Astrocyte (in vitro differentiated cells and primary cell): ENCODE data around the gene MAP3K4. TPM values are rescaled to one million over a fixed set of nuclear protein-coding genes. Genes with fewer than 3 reads are reported as not detected.

Source experiments
- DNase-seq: peaks from one replicate; pipeline ENCODE4 v3.0.0-alpha.2; 2010; ENCODE audit warnings: low read depth
- FAIRE-seq: peaks from 2 replicates; lab custom pipeline; 2011; peaks lifted over from hg19 to GRCh38; lab: Jason Lieb, UNC
- H2AFZ ChIP-seq: 2 replicates; pipeline ENCODE4 v1.6.0; 2012; ENCODE audit warnings: low read depth, low read length, inconsistent platforms
- H3K27ac ChIP-seq: 2 replicates; pipeline ENCODE4 v1.5.1; 2011; ENCODE audit warnings: low read depth, low read length, inconsistent platforms
- H3K27me3 ChIP-seq: 2 replicates; pipeline ENCODE4 v1.6.0; 2011; ENCODE audit warnings: low read length, inconsistent platforms; ENCODE audit not compliant: insufficient read depth
- H3K36me3 ChIP-seq: 2 replicates; pipeline ENCODE4 v1.5.1; 2011; ENCODE audit warnings: low read length, inconsistent platforms; ENCODE audit not compliant: insufficient read depth
- H3K4me1 ChIP-seq: 2 replicates; pipeline ENCODE4 v1.5.1; 2011; ENCODE audit warnings: low read length, inconsistent platforms; ENCODE audit not compliant: insufficient read depth
- H3K4me2 ChIP-seq: 2 replicates; pipeline ENCODE4 v1.6.0; 2012; ENCODE audit warnings: low read length, inconsistent platforms
- H3K4me3 ChIP-seq: 2 replicates; pipeline ENCODE4 v1.5.1; 2011; ENCODE audit warnings: low read depth, mild to moderate bottlenecking, low read length, inconsistent platforms; ENCODE audit not compliant: insufficient read depth
- H3K79me2 ChIP-seq: 2 replicates; pipeline ENCODE4 v1.6.0; 2012; ENCODE audit warnings: mild to moderate bottlenecking, low read length, inconsistent platforms; ENCODE audit not compliant: insufficient read depth
- H3K9ac ChIP-seq: 2 replicates; pipeline ENCODE4 v1.6.0; 2012; ENCODE audit warnings: mild to moderate bottlenecking, low read length, inconsistent platforms
- H3K9me3 ChIP-seq: 2 replicates; pipeline ENCODE4 v1.5.1; 2012; ENCODE audit warnings: low read depth, mild to moderate bottlenecking, low read length, inconsistent platforms; ENCODE audit not compliant: insufficient read depth
- H4K20me1 ChIP-seq: 2 replicates; pipeline ENCODE4 v1.6.0; 2012; ENCODE audit warnings: low read length, inconsistent platforms; ENCODE audit not compliant: insufficient read depth
- H3K27ac Mint-ChIP-seq: one replicate; pipeline ENCODE4 v1.8.0; 2021; ENCODE audit warnings: mild to moderate bottlenecking, mixed read lengths; ENCODE audit not compliant: unreplicated experiment
- H3K27me3 Mint-ChIP-seq: one replicate; pipeline ENCODE4 v1.8.0; 2021; ENCODE audit warnings: low read depth, mixed read lengths; ENCODE audit not compliant: unreplicated experiment
- H3K36me3 Mint-ChIP-seq: one replicate; pipeline ENCODE4 v1.8.0; 2021; ENCODE audit warnings: low read depth, mixed read lengths; ENCODE audit not compliant: unreplicated experiment
- H3K4me1 Mint-ChIP-seq: one replicate; pipeline ENCODE4 v1.8.0; 2021; ENCODE audit warnings: low read depth, mixed read lengths; ENCODE audit not compliant: unreplicated experiment
- H3K4me3 Mint-ChIP-seq: one replicate; pipeline ENCODE4 v1.8.0; 2021; ENCODE audit warnings: mild to moderate bottlenecking, moderate library complexity, mixed read lengths; ENCODE audit not compliant: unreplicated experiment
- H3K9me3 Mint-ChIP-seq: one replicate; pipeline ENCODE4 v1.8.0; 2021; ENCODE audit warnings: mild to moderate bottlenecking, mixed read lengths; ENCODE audit not compliant: unreplicated experiment
- CTCF ChIP-seq: IDR thresholded peaks from 2 replicates; pipeline ENCODE4 v1.5.1; 2011; ENCODE audit warnings: low read depth, mild to moderate bottlenecking, inconsistent platforms, low read length, moderate library complexity; ENCODE audit not compliant: insufficient read depth
- EZH2 ChIP-seq: IDR thresholded peaks from 2 replicates; pipeline ENCODE4 v1.6.1; 2012; ENCODE audit warnings: mild to moderate bottlenecking, low read length, inconsistent platforms; ENCODE audit not compliant: insufficient read depth
- total RNA-seq: library from RNA; stranded (reverse); gene quantifications from 2 replicates; pipeline ENCODE4 v1.2.1, GENCODE V29; 2021

Gene MAP3K4
- total RNA-seq, 1 donor from 2014 or later: 22.1 TPM

DNA sequence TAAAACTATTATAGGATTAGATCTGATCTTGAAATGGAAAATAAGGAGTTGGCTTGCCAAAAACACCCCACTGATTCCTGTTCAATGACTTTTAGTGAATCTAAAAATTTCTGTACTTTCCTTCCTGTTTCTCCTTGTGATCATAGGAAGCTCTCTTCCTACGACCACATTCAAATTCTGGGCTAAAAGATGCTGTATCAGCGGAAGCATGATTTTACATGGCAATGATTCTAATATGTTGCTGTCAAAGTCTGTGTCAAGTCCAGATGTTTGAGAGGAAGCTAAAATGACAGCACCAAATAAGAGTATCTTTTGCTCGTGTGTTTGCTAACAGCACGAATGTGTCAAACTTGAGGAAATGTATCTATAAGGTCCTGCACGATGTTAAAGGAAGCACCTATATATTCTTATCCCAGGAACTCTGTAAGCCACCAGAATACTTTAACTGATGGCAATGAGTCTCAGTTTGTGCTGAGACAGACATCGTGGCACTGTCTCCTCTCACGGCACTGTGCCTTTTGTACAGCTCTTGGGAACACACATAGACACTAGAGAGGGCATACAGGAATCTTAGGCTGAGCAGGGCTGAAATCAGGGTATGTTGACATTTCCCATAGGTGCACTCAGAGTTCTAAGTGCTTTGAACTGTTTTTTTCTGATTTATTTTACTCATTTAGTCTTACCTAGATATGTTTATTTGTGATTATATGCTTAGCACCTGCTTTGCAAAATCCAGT is 24.9 kb upstream of the MAP3K4 start:
- no peak overlapping the region for H3K4me2 ChIP-seq
- FAIRE-seq: no peak
- no peaks in the 10 kb centered on the region for H3K9me3 ChIP-seq
- H3K4me1 ChIP-seq: peaks cover 1% of the 10 kb centered on the region
- H3K27ac ChIP-seq: no peak overlapping the region
- no peak overlapping the region for H3K9ac ChIP-seq
- no peaks in the 10 kb centered on the region for H3K79me2 ChIP-seq
- DNase-seq: no peak
- Mint-ChIP-seq H3K4me1 (peaks cover 7% of the 10 kb centered on the region), H3K4me3 (no peak overlapping the region), H3K27ac (no peak overlapping the region), H3K9me3 (peaks cover 3% of the 10 kb centered on the region), H3K27me3 (no peaks in the 10 kb centered on the region), H3K36me3 (no peaks in the 10 kb centered on the region)
- no peaks in the 10 kb centered on the region for H3K36me3 ChIP-seq
- no peak for TF ChIP-seq EZH2
- no peak for TF ChIP-seq CTCF
- no peaks in the 10 kb centered on the region for H3K27me3 ChIP-seq
- H3K4me3 ChIP-seq: no peak overlapping the region
- H2AFZ ChIP-seq: no peak overlapping the region
- no peaks in the 10 kb centered on the region for H4K20me1 ChIP-seq

DNA sequence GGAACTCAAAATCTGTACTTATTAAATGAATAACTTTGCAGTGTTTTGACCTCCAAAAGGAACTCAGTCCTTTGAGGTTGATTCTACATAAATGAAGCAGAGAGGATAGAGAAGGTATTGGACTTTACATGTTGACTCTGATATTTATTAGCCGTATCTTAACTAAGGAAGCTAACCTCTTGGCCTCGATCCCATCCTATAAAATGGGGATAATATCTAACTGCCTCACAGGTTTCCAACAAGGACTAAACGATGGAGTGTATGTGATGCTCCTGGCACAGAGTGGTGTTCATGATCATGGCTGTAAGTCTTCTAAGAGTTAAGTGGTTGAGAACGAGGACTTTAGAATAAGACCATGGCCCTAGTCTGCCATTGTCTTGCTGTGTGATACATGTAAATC is 24.2 kb upstream of the MAP3K4 start:
- Histone ChIP-seq H3K9me3 (no peaks in the 10 kb centered on the region), H3K36me3 (no peaks in the 10 kb centered on the region), H3K27ac (no peak overlapping the region), H4K20me1 (no peaks in the 10 kb centered on the region), H3K9ac (no peak overlapping the region), H3K4me3 (no peak overlapping the region), H3K4me2 (no peak overlapping the region), H2AFZ (no peak overlapping the region), H3K27me3 (no peaks in the 10 kb centered on the region), H3K79me2 (no peaks in the 10 kb centered on the region), H3K4me1 (peaks cover 4% of the 10 kb centered on the region)
- H3K4me1 Mint-ChIP-seq: peaks cover 10% of the 10 kb centered on the region
- H3K4me3 Mint-ChIP-seq: no peak overlapping the region
- H3K27me3 Mint-ChIP-seq: no peaks in the 10 kb centered on the region
- no peak for FAIRE-seq
- no peak overlapping the region for H3K27ac Mint-ChIP-seq
- TF ChIP-seq CTCF (no peak), EZH2 (no peak)
- H3K36me3 Mint-ChIP-seq: no peaks in the 10 kb centered on the region
- no peak for DNase-seq
- peaks cover 3% of the 10 kb centered on the region for H3K9me3 Mint-ChIP-seq

DNA sequence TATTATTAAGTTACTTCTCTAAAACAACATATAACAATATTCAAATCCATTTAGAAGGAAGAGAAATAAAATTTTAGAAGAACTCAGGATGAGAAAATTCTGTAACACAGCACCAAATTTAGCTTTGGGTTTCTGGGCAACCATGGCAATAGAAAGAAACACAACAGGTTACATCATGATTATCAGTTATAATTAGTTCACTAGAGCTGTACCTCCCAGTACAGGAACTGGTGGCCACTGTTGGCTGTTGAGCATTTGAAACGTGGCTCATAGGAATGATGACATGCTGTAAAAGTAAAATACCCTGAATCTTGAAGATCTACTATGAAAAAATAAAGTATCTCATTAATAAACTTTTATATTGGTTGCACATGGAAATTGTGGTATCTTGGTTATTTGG is 23.7 kb upstream of the MAP3K4 start:
- H2AFZ ChIP-seq: no peak overlapping the region
- H3K27ac ChIP-seq: no peak overlapping the region
- no peak overlapping the region for H3K4me3 Mint-ChIP-seq
- H3K27me3 Mint-ChIP-seq: no peaks in the 10 kb centered on the region
- H3K36me3 ChIP-seq: no peaks in the 10 kb centered on the region
- H3K4me1 ChIP-seq: peaks cover 4% of the 10 kb centered on the region
- no peak overlapping the region for H3K4me2 ChIP-seq
- peaks cover 11% of the 10 kb centered on the region for H3K4me1 Mint-ChIP-seq
- H4K20me1 ChIP-seq: no peaks in the 10 kb centered on the region
- H3K79me2 ChIP-seq: no peaks in the 10 kb centered on the region
- no peak overlapping the region for H3K4me3 ChIP-seq
- FAIRE-seq: no peak
- H3K27ac Mint-ChIP-seq: no peak overlapping the region
- no peak for DNase-seq
- no peaks in the 10 kb centered on the region for H3K9me3 ChIP-seq
- no peak overlapping the region for H3K9ac ChIP-seq
- peaks cover 5% of the 10 kb centered on the region for H3K9me3 Mint-ChIP-seq
- H3K36me3 Mint-ChIP-seq: no peaks in the 10 kb centered on the region
- no peaks in the 10 kb centered on the region for H3K27me3 ChIP-seq
- TF ChIP-seq EZH2 (no peak), CTCF (no peak)
